ENCODE data around the gene MEDAG.

MEDAG gene

DNA sequence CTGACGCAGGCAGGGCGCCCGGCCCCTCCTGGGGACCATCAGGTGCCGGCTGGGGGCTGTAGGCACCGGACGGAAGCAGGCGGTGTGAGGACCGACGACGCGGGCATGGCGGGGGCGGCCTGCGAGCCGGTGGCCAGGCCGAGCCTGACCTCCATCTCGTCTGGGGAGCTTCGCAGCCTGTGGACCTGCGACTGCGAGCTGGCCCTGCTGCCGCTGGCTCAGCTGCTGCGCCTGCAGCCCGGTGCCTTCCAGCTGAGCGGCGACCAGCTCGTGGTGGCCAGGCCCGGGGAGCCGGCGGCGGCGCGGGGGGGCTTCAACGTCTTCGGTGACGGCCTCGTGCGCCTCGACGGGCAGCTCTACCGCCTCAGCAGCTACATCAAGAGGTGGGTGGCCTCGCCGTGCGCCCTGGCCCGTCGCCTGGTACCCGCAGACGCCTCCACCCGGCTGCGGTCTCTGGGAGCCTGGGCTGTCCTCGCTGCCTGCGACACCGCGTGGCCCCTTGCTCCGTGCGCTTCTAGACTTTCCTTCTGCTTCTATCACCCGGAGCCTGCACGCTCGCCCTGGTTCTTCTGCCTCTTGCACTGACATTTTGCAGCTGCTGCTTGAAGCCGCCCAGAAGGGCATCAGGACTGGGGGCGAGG, 460 bp downstream of the MEDAG start:
- no peak overlapping the region for H3K4me3 ChIP-seq (ENCODE audit: low read depth, low read length)
- no peak for DNase-seq (ENCODE audit: low read depth)
- TF ChIP-seq, protein P1, sequence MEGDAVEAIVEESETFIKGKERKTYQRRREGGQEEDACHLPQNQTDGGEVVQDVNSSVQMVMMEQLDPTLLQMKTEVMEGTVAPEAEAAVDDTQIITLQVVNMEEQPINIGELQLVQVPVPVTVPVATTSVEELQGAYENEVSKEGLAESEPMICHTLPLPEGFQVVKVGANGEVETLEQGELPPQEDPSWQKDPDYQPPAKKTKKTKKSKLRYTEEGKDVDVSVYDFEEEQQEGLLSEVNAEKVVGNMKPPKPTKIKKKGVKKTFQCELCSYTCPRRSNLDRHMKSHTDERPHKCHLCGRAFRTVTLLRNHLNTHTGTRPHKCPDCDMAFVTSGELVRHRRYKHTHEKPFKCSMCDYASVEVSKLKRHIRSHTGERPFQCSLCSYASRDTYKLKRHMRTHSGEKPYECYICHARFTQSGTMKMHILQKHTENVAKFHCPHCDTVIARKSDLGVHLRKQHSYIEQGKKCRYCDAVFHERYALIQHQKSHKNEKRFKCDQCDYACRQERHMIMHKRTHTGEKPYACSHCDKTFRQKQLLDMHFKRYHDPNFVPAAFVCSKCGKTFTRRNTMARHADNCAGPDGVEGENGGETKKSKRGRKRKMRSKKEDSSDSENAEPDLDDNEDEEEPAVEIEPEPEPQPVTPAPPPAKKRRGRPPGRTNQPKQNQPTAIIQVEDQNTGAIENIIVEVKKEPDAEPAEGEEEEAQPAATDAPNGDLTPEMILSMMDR (IDR thresholded peaks at IDR 0.05; ENCODE audit: control insufficient read depth, extremely low read depth, insufficient read depth): no peak

DNA sequence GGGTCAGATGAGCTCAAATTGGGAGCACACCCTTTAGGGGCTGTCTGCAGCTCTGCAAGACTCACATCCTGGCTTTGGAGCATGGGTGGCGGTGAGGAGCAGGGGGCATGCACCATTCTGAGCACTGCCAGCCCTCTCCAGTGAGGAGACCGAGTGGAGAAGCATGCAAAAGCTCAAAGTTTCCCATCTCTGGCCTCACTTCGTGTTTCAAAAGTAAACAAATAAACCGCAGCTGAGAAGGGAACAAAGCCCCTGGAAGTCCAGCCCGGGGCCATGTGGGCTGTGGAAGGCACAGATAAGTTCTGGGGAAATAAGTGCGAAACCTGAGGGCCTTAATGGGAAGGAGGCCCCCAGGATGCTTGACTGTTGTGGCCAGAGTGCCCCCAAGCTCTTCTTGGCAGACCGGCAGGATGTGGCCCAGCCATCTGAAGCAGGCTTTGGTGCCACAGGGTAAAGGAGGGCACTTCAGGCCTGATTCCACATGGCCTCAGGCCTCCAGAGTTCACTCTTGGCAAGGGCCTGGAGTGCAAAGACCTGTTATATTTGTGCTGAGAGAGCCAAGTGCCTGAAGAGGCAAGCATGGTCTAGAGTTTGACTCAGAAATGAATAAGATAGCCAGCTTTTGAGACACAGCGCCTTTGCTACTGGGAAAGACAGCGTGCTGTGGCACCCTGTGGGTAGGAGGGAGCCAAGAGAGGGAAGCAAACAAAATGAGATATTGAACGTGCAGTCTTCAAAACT, 1.2 kb downstream of the MEDAG start:
- no peak overlapping the region for H3K4me3 ChIP-seq (ENCODE audit: low read depth, low read length)
- TF ChIP-seq, protein P1 (IDR thresholded peaks at IDR 0.05; ENCODE audit: control insufficient read depth, extremely low read depth, insufficient read depth): no peak
- no peak for DNase-seq (ENCODE audit: low read depth)

- no peak overlapping the region for H3K4me3 ChIP-seq (ENCODE audit: low read depth, low read length)
- TF ChIP-seq, protein P1 (IDR thresholded peaks at IDR 0.05; ENCODE audit: control insufficient read depth, extremely low read depth, insufficient read depth): no peak
- DNase-seq (ENCODE audit: low read depth): no peak
Measured at GRCh38 chr13:30908416-30908980, 2.4 kb downstream of the MEDAG start.

- DNase-seq (ENCODE audit: low read depth): no peak
- TF ChIP-seq, protein P1 (IDR thresholded peaks at IDR 0.05; ENCODE audit: control insufficient read depth, extremely low read depth, insufficient read depth): no peak
- H3K4me3 ChIP-seq (ENCODE audit: low read depth, low read length): no peak overlapping the region
Measured at GRCh38 chr13:30910676-30911075, 4.6 kb downstream of the MEDAG start.

- no peak overlapping the region for H3K4me3 ChIP-seq (ENCODE audit: low read depth, low read length)
- no peak for DNase-seq (ENCODE audit: low read depth)
Measured at GRCh38 chr13:30915691-30916541, 9.8 kb downstream of the MEDAG start.

GRCh38 chr13:30916991-30917390, 10.9 kb downstream of the MEDAG start:
- TF ChIP-seq, protein P1 (IDR thresholded peaks at IDR 0.05; ENCODE audit: control insufficient read depth, extremely low read depth, insufficient read depth): no peak
- no peak for DNase-seq (ENCODE audit: low read depth)
- H3K4me3 ChIP-seq (ENCODE audit: low read depth, low read length): no peak overlapping the region

More at GRCh38 chr13:30915691-30916541, 9.8 kb downstream of the MEDAG start:
- TF ChIP-seq, protein P1 (IDR thresholded peaks at IDR 0.05; ENCODE audit: control insufficient read depth, extremely low read depth, insufficient read depth): no peak
